ENCODE data around the gene VWA2.

The VWA2 gene

GRCh38 chr10:114283091-114283490, 44.0 kb downstream of the VWA2 start:
- H3K27me3 ChIP-seq (replicated peaks; ENCODE audit: insufficient read depth, low read length): no peaks in the 10 kb centered on the region
- H3K4me1 ChIP-seq (ENCODE audit: low read length): no peaks in the 10 kb centered on the region
- H3K27ac ChIP-seq (ENCODE audit: low read length): no peak overlapping the region
- no peak overlapping the region for H3K4me2 ChIP-seq (ENCODE audit: low read depth, low read length)
- TF ChIP-seq EZH2 (optimal IDR thresholded peaks at IDR 0.05; ENCODE audit: low read depth, low read length) (no peak), CTCF (IDR thresholded peaks at IDR 0.05; ENCODE audit: low read length) (no peak), EZH2phosphoT487 (IDR thresholded peaks at IDR 0.05; ENCODE audit: low read length) (no peak)
- H3K79me2 ChIP-seq (ENCODE audit: low read length): no peaks in the 10 kb centered on the region
- H3K9me2 ChIP-seq (replicated peaks; ENCODE audit: insufficient read depth, low read length): no peaks in the 10 kb centered on the region
- no peaks in the 10 kb centered on the region for H4K20me1 ChIP-seq (ENCODE audit: insufficient read depth, low read length)
- H2AFZ ChIP-seq (ENCODE audit: low read length): no peak overlapping the region
- H3K9me3 ChIP-seq (replicated peaks; ENCODE audit: insufficient read depth, low read length): no peaks in the 10 kb centered on the region
- H3K9ac ChIP-seq (ENCODE audit: low read length): no peak overlapping the region
- H3K36me3 ChIP-seq (replicated peaks; ENCODE audit: insufficient read depth, low read length): no peaks in the 10 kb centered on the region
- H3F3A ChIP-seq (ENCODE audit: insufficient read depth, low read length): no peaks in the 10 kb centered on the region
- no peak for DNase-seq
- no peak overlapping the region for H3K4me3 ChIP-seq (ENCODE audit: low read length)

- no peaks in the 10 kb centered on the region for H3K36me3 ChIP-seq (replicated peaks; ENCODE audit: insufficient read depth, low read length)
- no peak for DNase-seq
- no peaks in the 10 kb centered on the region for H3K79me2 ChIP-seq (ENCODE audit: low read length)
- H3K27me3 ChIP-seq (replicated peaks; ENCODE audit: insufficient read depth, low read length): no peaks in the 10 kb centered on the region
- no peaks in the 10 kb centered on the region for H3K4me1 ChIP-seq (ENCODE audit: low read length)
- H3K9ac ChIP-seq (ENCODE audit: low read length): no peak overlapping the region
- H3K9me2 ChIP-seq (replicated peaks; ENCODE audit: insufficient read depth, low read length): no peaks in the 10 kb centered on the region
- H3F3A ChIP-seq (ENCODE audit: insufficient read depth, low read length): no peaks in the 10 kb centered on the region
- H3K27ac ChIP-seq (ENCODE audit: low read length): no peak overlapping the region
- TF ChIP-seq EZH2phosphoT487 (IDR thresholded peaks at IDR 0.05; ENCODE audit: low read length) (no peak), EZH2 (optimal IDR thresholded peaks at IDR 0.05; ENCODE audit: low read depth, low read length) (no peak), CTCF (IDR thresholded peaks at IDR 0.05; ENCODE audit: low read length) (no peak)
- H3K4me3 ChIP-seq (ENCODE audit: low read length): no peak overlapping the region
- no peaks in the 10 kb centered on the region for H4K20me1 ChIP-seq (ENCODE audit: insufficient read depth, low read length)
- H2AFZ ChIP-seq (ENCODE audit: low read length): no peak overlapping the region
- H3K9me3 ChIP-seq (replicated peaks; ENCODE audit: insufficient read depth, low read length): no peaks in the 10 kb centered on the region
- no peak overlapping the region for H3K4me2 ChIP-seq (ENCODE audit: low read depth, low read length)
Measured at GRCh38 chr10:114283535-114284234, 44.6 kb downstream of the VWA2 start.

GRCh38 chr10:114284346-114285071, 45.5 kb downstream of the VWA2 start:
- DNase-seq: no peak
- H3K9me3 ChIP-seq (replicated peaks; ENCODE audit: insufficient read depth, low read length): no peaks in the 10 kb centered on the region
- H3K9me2 ChIP-seq (replicated peaks; ENCODE audit: insufficient read depth, low read length): no peaks in the 10 kb centered on the region
- no peak overlapping the region for H3K4me2 ChIP-seq (ENCODE audit: low read depth, low read length)
- no peaks in the 10 kb centered on the region for H3F3A ChIP-seq (ENCODE audit: insufficient read depth, low read length)
- no peak overlapping the region for H3K4me3 ChIP-seq (ENCODE audit: low read length)
- no peak overlapping the region for H3K9ac ChIP-seq (ENCODE audit: low read length)
- no peaks in the 10 kb centered on the region for H3K27me3 ChIP-seq (replicated peaks; ENCODE audit: insufficient read depth, low read length)
- H3K4me1 ChIP-seq (ENCODE audit: low read length): no peaks in the 10 kb centered on the region
- H3K36me3 ChIP-seq (replicated peaks; ENCODE audit: insufficient read depth, low read length): no peaks in the 10 kb centered on the region
- H4K20me1 ChIP-seq (ENCODE audit: insufficient read depth, low read length): no peaks in the 10 kb centered on the region
- no peak overlapping the region for H2AFZ ChIP-seq (ENCODE audit: low read length)
- H3K27ac ChIP-seq (ENCODE audit: low read length): no peak overlapping the region
- no peaks in the 10 kb centered on the region for H3K79me2 ChIP-seq (ENCODE audit: low read length)
- TF ChIP-seq EZH2 (optimal IDR thresholded peaks at IDR 0.05; ENCODE audit: low read depth, low read length): no peak
- TF ChIP-seq CTCF (IDR thresholded peaks at IDR 0.05; ENCODE audit: low read length): no peak

All from MM.1S (cell line).